WTC11 (cell line): Measurements from ENCODE around the gene CD226.

Experiments
- ARID4B ChIP-seq: sonication (generic); formaldehyde crosslinking; IDR thresholded peaks from 2 replicates; pipeline ENCODE4 v1.8.0; 2023; ENCODE audit warnings: missing genetic modification reagents, mild to moderate bottlenecking, borderline replicate concordance
- CTCF ChIP-seq: fragments of 200-600 bp; IDR thresholded peaks from 2 replicates; pipeline ENCODE4 v1.8.0; 2022; ENCODE audit warnings: antibody characterized with exemption
- NR3C1 ChIP-seq: sonication (generic); formaldehyde crosslinking; conservative IDR thresholded peaks from 2 replicates; pipeline ENCODE4 v1.8.1; 2023; ENCODE audit warnings: low read depth, mild to moderate bottlenecking, missing genetic modification reagents
- RELA ChIP-seq: sonication (generic); formaldehyde crosslinking; IDR thresholded peaks from 2 replicates; pipeline ENCODE4 v1.8.1; 2022; ENCODE audit warnings: missing genetic modification reagents, mild to moderate bottlenecking, borderline replicate concordance
- ZNF232 ChIP-seq: sonication (generic); formaldehyde crosslinking; IDR thresholded peaks from 2 replicates; pipeline ENCODE4 v1.8.0; 2022; ENCODE audit warnings: mild to moderate bottlenecking, missing genetic modification reagents

DNA sequence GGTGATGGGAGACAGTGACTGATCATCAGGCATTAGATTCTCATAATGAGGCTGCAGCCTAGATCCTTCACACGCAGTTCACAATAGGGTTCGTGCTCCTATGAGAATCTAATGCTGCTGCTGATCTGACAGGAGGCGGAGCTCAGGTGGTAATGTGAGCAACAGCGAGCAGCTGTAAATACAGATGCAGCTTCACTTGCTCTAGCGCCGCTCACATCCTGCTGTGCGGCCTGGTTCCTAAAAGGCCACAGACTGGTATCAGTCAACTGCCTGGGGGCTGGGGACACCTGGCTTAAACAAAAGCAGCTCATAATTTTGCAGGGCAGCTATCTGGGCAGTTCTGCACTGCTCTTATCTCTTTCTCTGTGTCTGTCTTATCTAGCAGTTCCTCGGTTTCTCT is 20.4 kb upstream of the CD226 start:
- TF ChIP-seq CTCF (no peak), RELA (CRISPR knock-in tag) (no peak), ARID4B (no peak), ZNF232 (no peak), NR3C1 (CRISPR knock-in tag) (no peak)
